Mesothelial cell of epicardium (in vitro differentiated cells): ENCODE results near the gene RYR1. TPM values are rescaled to one million over a fixed set of nuclear protein-coding genes. Genes with fewer than 3 reads are reported as not detected.

Experiments used
- DNase-seq, 2 experiments: peaks; one replicate each; pipeline ENCODE4 v3.0.0; 2021; ENCODE audit warnings: low spot score in 2 of 2; ENCODE audit not compliant: unreplicated experiment in 2 of 2
- H3K27ac Mint-ChIP-seq: 2 replicates; pipeline ENCODE4 v1.8.0; 2021; ENCODE audit warnings: mixed read lengths
- H3K27me3 Mint-ChIP-seq: 2 replicates; pipeline ENCODE4 v1.8.0; 2021; ENCODE audit warnings: low read depth, mixed read lengths
- H3K36me3 Mint-ChIP-seq: 2 replicates; pipeline ENCODE4 v1.8.0; 2021; ENCODE audit warnings: mixed read lengths
- H3K4me1 Mint-ChIP-seq: 2 replicates; pipeline ENCODE4 v1.8.0; 2021; ENCODE audit warnings: mixed read lengths
- H3K4me3 Mint-ChIP-seq: 2 replicates; pipeline ENCODE4 v1.8.0; 2021; ENCODE audit warnings: mild to moderate bottlenecking, moderate library complexity, mixed read lengths
- H3K9me3 Mint-ChIP-seq: 2 replicates; pipeline ENCODE4 v1.8.0; 2021; ENCODE audit warnings: mixed read lengths
- CTCF ChIP-seq: fragments of 200-600 bp; sonication (generic); IDR thresholded peaks from one replicate; pipeline ENCODE4 v1.5.0; 2021; ENCODE audit warnings: antibody characterized with exemption; ENCODE audit not compliant: unreplicated experiment
- total RNA-seq: library from RNA; stranded (reverse); gene quantifications from 3 replicates; pipeline ENCODE4 v1.2.1, GENCODE V29; 2021

The RYR1 gene
- total RNA-seq, 1 donor from 2014 or later = 0.27 TPM

DNA sequence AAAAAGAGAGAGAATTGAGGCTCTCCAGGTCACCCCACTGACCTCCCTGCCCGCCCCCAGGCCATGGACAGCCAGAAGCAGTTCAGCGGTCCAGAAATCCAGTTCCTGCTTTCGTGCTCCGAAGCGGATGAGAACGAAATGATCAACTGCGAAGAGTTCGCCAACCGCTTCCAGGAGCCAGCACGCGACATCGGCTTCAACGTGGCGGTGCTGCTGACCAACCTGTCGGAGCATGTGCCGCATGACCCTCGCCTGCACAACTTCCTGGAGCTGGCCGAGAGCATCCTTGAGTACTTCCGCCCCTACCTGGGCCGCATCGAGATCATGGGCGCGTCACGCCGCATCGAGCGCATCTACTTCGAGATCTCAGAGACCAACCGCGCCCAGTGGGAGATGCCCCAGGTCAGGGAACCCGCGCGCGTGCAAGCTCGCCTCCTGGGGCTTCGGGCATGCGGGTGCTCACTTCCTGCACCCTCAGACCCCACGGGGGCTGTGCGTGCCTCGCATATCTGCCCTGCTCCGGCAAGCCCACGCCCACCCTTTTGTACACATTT is 127.6 kb downstream of the RYR1 start:
- no peak for DNase-seq
- no peak for TF ChIP-seq CTCF
- Mint-ChIP-seq H3K36me3 (no peaks in the 10 kb centered on the region), H3K9me3 (no peaks in the 10 kb centered on the region), H3K4me3 (no peak overlapping the region), H3K27me3 (no peaks in the 10 kb centered on the region), H3K27ac (no peak overlapping the region), H3K4me1 (peaks cover 5% of the 10 kb centered on the region)

DNA sequence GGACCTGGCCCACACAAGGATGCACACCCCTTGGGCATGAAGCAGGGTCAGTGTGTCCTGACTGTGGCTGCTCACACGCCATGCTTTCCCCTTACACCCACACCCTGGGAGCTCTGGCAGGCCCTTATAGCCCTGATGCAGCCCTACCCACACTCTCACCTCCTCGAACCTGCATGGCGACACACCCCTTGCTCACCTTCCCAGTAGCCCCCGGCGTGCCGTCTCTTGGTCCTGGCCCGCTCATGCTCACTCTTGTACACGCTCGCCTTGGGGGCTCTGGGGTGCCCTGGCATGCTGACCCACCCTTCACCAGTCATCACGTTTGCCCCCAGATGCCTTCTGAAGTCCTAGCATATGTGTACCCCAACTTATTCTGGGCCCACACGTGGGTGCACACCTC is 128.2 kb downstream of the RYR1 start:
- Mint-ChIP-seq H3K4me3 (no peak overlapping the region), H3K4me1 (peaks cover 5% of the 10 kb centered on the region), H3K27ac (no peak overlapping the region), H3K36me3 (no peaks in the 10 kb centered on the region), H3K9me3 (no peaks in the 10 kb centered on the region), H3K27me3 (no peaks in the 10 kb centered on the region)
- no peak for DNase-seq
- TF ChIP-seq CTCF = no peak

DNA sequence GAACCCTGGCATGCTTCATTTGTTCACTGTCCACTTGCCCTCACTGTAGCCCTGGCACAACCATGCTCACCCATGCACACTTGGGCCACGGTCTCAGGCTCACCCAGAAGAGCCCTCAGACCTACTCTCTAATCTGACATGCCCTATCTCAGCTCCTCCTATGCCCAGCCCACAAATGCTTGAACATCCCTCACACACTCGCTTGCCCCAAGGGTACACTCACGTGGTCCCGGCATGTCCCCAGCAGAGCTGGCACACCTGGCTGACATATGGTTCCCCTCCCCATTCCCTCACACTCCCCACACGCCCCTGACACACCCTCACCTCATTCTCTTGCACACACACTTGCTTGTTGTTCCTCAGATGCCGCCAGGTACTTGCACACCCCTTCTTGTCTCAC is 128.6 kb downstream of the RYR1 start:
- H3K4me1 Mint-ChIP-seq = peaks cover 5% of the 10 kb centered on the region
- no peak overlapping the region for H3K27ac Mint-ChIP-seq
- H3K9me3 Mint-ChIP-seq = no peaks in the 10 kb centered on the region
- H3K27me3 Mint-ChIP-seq = no peaks in the 10 kb centered on the region
- H3K36me3 Mint-ChIP-seq = no peaks in the 10 kb centered on the region
- DNase-seq = no peak
- no peak for TF ChIP-seq CTCF
- no peak overlapping the region for H3K4me3 Mint-ChIP-seq

GRCh38 chr19:38563475-38563874 is 130.0 kb downstream of the RYR1 start:
- Mint-ChIP-seq H3K4me3 (no peak overlapping the region), H3K36me3 (no peaks in the 10 kb centered on the region), H3K4me1 (peaks cover 5% of the 10 kb centered on the region), H3K27ac (no peak overlapping the region), H3K27me3 (no peaks in the 10 kb centered on the region), H3K9me3 (no peaks in the 10 kb centered on the region)
- DNase-seq = no peak
- TF ChIP-seq CTCF = no peak

DNA sequence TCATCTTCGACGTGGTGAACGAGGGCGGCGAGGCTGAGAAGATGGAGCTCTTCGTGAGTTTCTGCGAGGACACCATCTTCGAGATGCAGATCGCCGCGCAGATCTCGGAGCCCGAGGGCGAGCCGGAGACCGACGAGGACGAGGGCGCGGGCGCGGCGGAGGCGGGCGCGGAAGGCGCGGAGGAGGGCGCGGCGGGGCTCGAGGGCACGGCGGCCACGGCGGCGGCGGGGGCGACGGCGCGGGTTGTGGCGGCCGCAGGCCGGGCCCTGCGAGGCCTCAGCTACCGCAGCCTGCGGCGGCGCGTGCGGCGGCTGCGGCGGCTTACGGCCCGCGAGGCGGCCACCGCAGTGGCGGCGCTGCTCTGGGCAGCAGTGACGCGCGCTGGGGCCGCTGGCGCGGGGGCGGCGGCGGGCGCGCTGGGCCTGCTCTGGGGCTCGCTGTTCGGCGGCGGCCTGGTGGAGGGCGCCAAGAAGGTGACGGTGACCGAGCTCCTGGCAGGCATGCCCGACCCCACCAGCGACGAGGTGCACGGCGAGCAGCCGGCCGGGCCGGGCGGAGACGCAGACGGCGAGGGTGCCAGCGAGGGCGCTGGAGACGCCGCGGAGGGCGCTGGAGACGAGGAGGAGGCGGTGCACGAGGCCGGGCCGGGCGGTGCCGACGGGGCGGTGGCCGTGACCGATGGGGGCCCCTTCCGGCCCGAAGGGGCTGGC is 131.6 kb downstream of the RYR1 start:
- Mint-ChIP-seq H3K9me3 (no peaks in the 10 kb centered on the region), H3K27me3 (no peaks in the 10 kb centered on the region), H3K36me3 (no peaks in the 10 kb centered on the region), H3K4me1 (no peaks in the 10 kb centered on the region), H3K4me3 (no peak overlapping the region), H3K27ac (no peak overlapping the region)
- DNase-seq = no peak
- no peak for TF ChIP-seq CTCF
